ACC112 (cell line): Measurements from ENCODE around the gene EYA2.
"Not testable (repeated sequence)": the region's sequence is repeated elsewhere in the genome, so short reads cannot be mapped to it uniquely, and the experiment has no call there.

ENCODE experiments used
- H2AFZ ChIP-seq: fragments of 200-600 bp; sonication (generic); one replicate; pipeline ENCODE4 v1.6.0; 2017; ENCODE audit warnings: antibody characterized with exemption, low read length; ENCODE audit not compliant: unreplicated experiment
- H3K27ac ChIP-seq: fragments of 200-600 bp; sonication (generic); 2 replicates; pipeline ENCODE4 v1.5.1; 2014; ENCODE audit warnings: low read depth, mild to moderate bottlenecking, antibody characterized with exemption, low read length, moderate library complexity
- H3K27me3 ChIP-seq: fragments of 200-600 bp; sonication (generic); 2 replicates; pipeline ENCODE4 v1.6.1; 2014; ENCODE audit warnings: mild to moderate bottlenecking, antibody characterized with exemption, low read length, moderate library complexity, mixed read lengths; ENCODE audit not compliant: insufficient read depth
- H3K36me3 ChIP-seq: fragments of 200-600 bp; sonication (generic); 2 replicates; pipeline ENCODE4 v1.6.1; 2016; ENCODE audit warnings: mild to moderate bottlenecking, antibody characterized with exemption, low read length, moderate library complexity, mixed read lengths; ENCODE audit not compliant: insufficient read depth
- H3K4me1 ChIP-seq: fragments of 200-600 bp; sonication (generic); one replicate; pipeline ENCODE4 v1.6.1; 2016; ENCODE audit warnings: low read length, mixed read lengths; ENCODE audit not compliant: insufficient read depth, unreplicated experiment, control insufficient read depth
- H3K4me3 ChIP-seq: fragments of 200-600 bp; sonication (generic); 2 replicates; pipeline ENCODE4 v1.5.1; 2014; ENCODE audit warnings: mild to moderate bottlenecking, low read depth, low read length
- H3K79me2 ChIP-seq: fragments of 200-600 bp; sonication (generic); one replicate; pipeline ENCODE4 v1.6.0; 2016; ENCODE audit warnings: low read length; ENCODE audit not compliant: control insufficient read depth, unreplicated experiment, insufficient read depth

EYA2 gene

GRCh38 chr20:47198996-47199552 is 304.4 kb downstream of the EYA2 start:
- Histone ChIP-seq H3K4me1 (no peaks in the 10 kb centered on the region), H3K27me3 (no peaks in the 10 kb centered on the region), H3K79me2 (no peaks in the 10 kb centered on the region), H3K36me3 (no peaks in the 10 kb centered on the region), H3K27ac (no peak overlapping the region), H2AFZ (no peak overlapping the region), H3K4me3 (no peak overlapping the region)

DNA sequence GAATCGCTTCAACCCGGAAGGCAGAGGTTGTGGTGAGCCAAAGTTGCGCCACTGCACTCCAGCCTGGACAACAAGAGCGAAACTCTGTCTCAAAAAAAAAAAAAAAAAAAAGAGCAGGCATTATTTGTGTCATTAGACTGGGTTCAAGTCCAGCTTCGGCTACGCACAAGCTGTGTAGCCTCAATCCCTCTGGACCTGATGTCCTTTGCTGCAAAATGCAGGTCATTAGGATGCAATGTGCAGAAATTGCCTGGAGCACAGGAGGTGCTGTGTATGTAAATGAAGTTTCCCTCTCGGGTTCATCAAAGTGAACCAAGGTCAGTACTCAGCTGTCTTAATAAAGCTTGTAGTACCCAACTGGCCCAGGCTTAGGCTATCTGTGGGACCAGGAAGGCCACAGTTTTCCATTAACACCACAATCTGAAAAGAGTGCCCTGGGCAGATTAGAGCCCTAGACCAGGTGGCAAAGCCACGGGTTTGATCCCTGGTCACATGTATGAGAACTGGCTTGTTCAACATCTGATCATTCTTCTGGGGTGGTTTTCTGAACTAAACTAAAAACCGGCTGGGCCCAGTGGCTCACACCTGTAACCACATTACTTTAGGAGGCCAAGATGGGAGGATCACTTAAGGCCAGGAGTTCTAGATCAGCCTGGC is 306.6 kb downstream of the EYA2 start:
- Histone ChIP-seq H3K4me1 (peaks cover 13% of the 10 kb centered on the region), H3K27me3 (no peaks in the 10 kb centered on the region), H3K36me3 (no peaks in the 10 kb centered on the region), H3K27ac (no peak overlapping the region), H2AFZ (no peak overlapping the region), H3K4me3 (no peak overlapping the region), H3K79me2 (no peaks in the 10 kb centered on the region)

- Histone ChIP-seq H2AFZ (no peak overlapping the region), H3K4me1 (peaks cover 13% of the 10 kb centered on the region), H3K36me3 (no peaks in the 10 kb centered on the region), H3K27ac (no peak overlapping the region), H3K27me3 (no peaks in the 10 kb centered on the region), H3K79me2 (no peaks in the 10 kb centered on the region), H3K4me3 (no peak overlapping the region)
These were observed 308.4 kb downstream of the EYA2 start for GRCh38 chr20:47202733-47203667.

DNA sequence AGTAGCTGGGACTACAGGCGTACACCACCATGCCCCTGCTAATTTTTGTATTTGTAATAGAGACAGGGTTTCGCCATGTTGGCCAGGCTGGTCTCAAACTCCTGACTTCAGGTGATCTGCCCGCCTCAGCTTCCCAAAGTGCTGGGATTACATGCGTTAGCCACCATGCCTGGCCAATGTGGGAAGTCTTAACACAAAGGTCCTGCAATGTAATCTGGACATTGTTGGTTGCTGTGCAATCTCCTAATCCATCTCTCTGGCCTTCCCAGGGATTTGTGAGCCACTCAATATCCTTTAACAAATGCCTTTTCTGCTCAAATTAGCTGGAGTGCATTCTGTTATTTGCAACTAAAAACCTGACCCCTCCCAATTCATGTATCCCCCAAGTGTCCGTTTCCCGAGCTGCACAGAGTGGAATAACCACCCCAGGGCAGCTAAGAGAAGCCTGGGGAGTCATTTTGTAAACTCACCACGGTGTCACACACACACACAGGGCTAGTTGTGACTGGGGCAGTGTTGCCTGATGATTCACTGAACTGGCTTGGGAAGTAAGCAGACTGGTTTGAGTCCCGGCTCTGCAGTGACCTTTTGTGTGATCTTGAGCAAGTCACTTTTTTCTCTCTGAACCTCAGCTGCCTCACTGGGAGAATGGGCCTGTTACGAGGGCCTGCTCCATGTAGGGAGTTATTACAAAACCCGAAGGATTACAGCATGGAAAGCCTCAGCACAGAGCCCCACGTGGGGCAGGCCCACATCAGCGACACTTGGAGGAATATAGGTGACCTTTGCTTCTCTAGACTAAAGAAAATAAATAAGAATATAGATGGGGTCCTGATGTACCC is 309.6 kb downstream of the EYA2 start:
- Histone ChIP-seq H3K36me3 (no peaks in the 10 kb centered on the region), H3K4me1 (peaks cover 13% of the 10 kb centered on the region), H2AFZ (no peak overlapping the region), H3K79me2 (no peaks in the 10 kb centered on the region), H3K27ac (no peak overlapping the region), H3K4me3 (no peak overlapping the region), H3K27me3 (no peaks in the 10 kb centered on the region)

- not testable (repeated sequence) for H3K4me3 ChIP-seq, H3K79me2 ChIP-seq, H3K27me3 ChIP-seq, H2AFZ ChIP-seq, H3K36me3 ChIP-seq, H3K27ac ChIP-seq
- peaks cover 13% of the 10 kb centered on the region for H3K4me1 ChIP-seq
These were observed 310.1 kb downstream of the EYA2 start for GRCh38 chr20:47204850-47205122.

- no peaks in the 10 kb centered on the region for H3K27me3 ChIP-seq
- no peak overlapping the region for H3K4me3 ChIP-seq
- no peak overlapping the region for H3K27ac ChIP-seq
- no peak overlapping the region for H2AFZ ChIP-seq
- peaks cover 9% of the 10 kb centered on the region; the same call in 1 of the 2 replicates for H3K36me3 ChIP-seq
- no peaks in the 10 kb centered on the region for H3K79me2 ChIP-seq
- H3K4me1 ChIP-seq = peaks cover 13% of the 10 kb centered on the region
These were observed 311.0 kb downstream of the EYA2 start for GRCh38 chr20:47205577-47206123.

DNA sequence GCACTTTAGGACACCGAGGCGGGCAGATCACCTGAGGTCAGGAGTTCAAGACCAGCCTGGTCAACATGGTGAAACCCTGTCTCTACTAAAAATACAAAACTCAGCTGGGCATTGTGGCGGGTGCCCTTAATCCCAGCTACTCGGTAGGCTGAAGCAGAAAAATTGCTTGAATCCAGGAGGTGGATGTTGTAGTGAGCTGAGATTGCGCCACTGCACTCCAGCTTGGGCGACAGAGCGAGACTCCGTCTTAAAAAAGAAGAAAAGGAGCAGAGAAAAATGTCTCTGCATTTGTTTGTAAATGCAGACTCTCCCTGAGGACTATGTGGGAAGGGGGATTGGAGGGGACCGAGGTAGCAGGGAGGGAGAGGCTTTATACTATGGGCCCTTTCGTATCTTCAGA is 311.9 kb downstream of the EYA2 start:
- peaks cover 13% of the 10 kb centered on the region for H3K4me1 ChIP-seq
- not testable (repeated sequence) for H3K27ac ChIP-seq

GRCh38 chr20:47206962-47207641 is 312.5 kb downstream of the EYA2 start:
- Histone ChIP-seq H3K36me3 (peaks cover 11% of the 10 kb centered on the region; the same call in 1 of the 2 replicates), H3K27ac (no peak overlapping the region), H2AFZ (no peak overlapping the region), H3K27me3 (no peaks in the 10 kb centered on the region), H3K4me3 (no peak overlapping the region), H3K4me1 (peaks cover 13% of the 10 kb centered on the region), H3K79me2 (no peaks in the 10 kb centered on the region)

More for the DNA sequence above, 311.9 kb downstream of the EYA2 start:
- not testable (repeated sequence) for H3K36me3 ChIP-seq, H3K4me3 ChIP-seq, H3K27me3 ChIP-seq, H2AFZ ChIP-seq, H3K79me2 ChIP-seq

DNA sequence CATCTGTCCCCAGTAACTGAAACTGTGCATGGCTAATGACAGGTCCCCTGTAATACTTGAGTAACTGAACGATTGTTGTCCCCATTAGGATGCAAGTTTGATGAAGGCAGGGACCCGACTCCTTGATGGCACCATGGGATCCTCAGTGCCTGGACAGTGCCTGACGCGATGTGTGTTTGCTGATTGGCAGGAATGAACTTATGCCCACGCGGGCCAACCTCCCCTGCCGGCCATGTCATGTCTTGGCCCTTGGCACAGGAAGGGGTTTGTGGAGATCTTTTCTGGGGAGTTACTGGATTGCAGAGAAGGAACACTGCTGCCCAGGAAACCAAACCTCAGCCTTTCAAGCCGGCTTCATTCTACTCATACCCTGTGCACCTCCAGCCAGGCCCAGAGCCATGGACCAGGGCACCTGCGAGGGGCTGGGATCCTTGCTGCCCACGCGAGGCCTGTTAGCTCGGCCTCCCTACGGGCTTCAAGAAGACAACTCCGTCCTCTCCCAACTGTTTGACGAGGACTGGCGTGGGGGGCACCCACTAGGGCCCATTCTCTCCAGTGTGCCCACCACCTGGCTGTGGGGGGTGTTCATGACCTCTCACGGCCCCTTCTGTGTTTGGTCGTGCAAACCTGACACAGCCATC is 314.0 kb downstream of the EYA2 start:
- peaks cover 20% of the 10 kb centered on the region; the same call in 1 of the 2 replicates for H3K36me3 ChIP-seq
- no peak overlapping the region for H3K27ac ChIP-seq
- peaks cover 13% of the 10 kb centered on the region for H3K4me1 ChIP-seq
- H3K79me2 ChIP-seq = no peaks in the 10 kb centered on the region
- no peaks in the 10 kb centered on the region for H3K27me3 ChIP-seq
- H2AFZ ChIP-seq = no peak overlapping the region
- H3K4me3 ChIP-seq = no peak overlapping the region
